Measurements from ENCODE around the gene OMP. TPM values are rescaled to one million over a fixed set of nuclear protein-coding genes. Genes with fewer than 3 reads are reported as not detected.

Gene OMP
- total RNA-seq, 1 experiment from 2014 or later = not detected

- Mint-ChIP-seq H3K27ac (ENCODE audit: low read depth, unreplicated experiment) (no peak within 1 kb of the TSS), H3K27me3 (ENCODE audit: insufficient read depth, unreplicated experiment) (peaks cover 11% of the 10 kb centered on the region), H3K4me3 (ENCODE audit: unreplicated experiment) (peak within 1 kb of the TSS; percentile 68), H3K9me3 (ENCODE audit: unreplicated experiment) (no peaks in the 10 kb centered on the region), H3K36me3 (ENCODE audit: insufficient read depth, unreplicated experiment) (no peaks in the 10 kb centered on the region), H3K4me1 (ENCODE audit: insufficient read depth, unreplicated experiment) (no peaks in the 10 kb centered on the region)
- ChIA-PET CTCF (interaction anchor here (0.5 to 5.4 kb wide), 36 partner anchors 9 to 1350 kb away, joined by 3 to 52 read pairs (median 5); no protein-coding TSS in a partner anchor), POLR2A (no interaction called here)
- intact Hi-C loops (cut with micrococcal nuclease) = loop anchor here (1.0 to 5.0 kb wide), 3 partner anchors 60 to 489 kb away; no protein-coding TSS in a partner anchor
- no peak for DNase-seq (ENCODE audit: unreplicated experiment)
- BruUV-seq (replicated peaks) = no TSS peak
- TF ChIP-seq CTCF (IDR thresholded peaks at IDR 0.05; ENCODE audit: unreplicated experiment) = no peak
These were observed 25.5 kb downstream of the OMP start, which contains the start of gene MYO7A for GRCh38 chr11:77127920-77128691. Gene MYO7A, plus strand, starts transcription at chr11:77128246. Its CDS starts 2,389 bp downstream, at chr11:77130635.

GRCh38 chr11:77129069-77129841, 26.6 kb downstream of the OMP start:
- Mint-ChIP-seq H3K27ac (ENCODE audit: low read depth, unreplicated experiment) (no peak overlapping the region), H3K9me3 (ENCODE audit: unreplicated experiment) (no peaks in the 10 kb centered on the region), H3K4me1 (ENCODE audit: insufficient read depth, unreplicated experiment) (no peaks in the 10 kb centered on the region), H3K4me3 (ENCODE audit: unreplicated experiment) (no peak overlapping the region), H3K27me3 (ENCODE audit: insufficient read depth, unreplicated experiment) (peaks cover 11% of the 10 kb centered on the region), H3K36me3 (ENCODE audit: insufficient read depth, unreplicated experiment) (no peaks in the 10 kb centered on the region)
- ChIA-PET CTCF (interaction anchor here (3.6 to 5.4 kb wide), 3 partner anchors 12 to 58 kb away, joined by 34 to 52 read pairs (median 34); no protein-coding TSS in a partner anchor), POLR2A (no interaction called here)
- no TSS peak for BruUV-seq (replicated peaks)
- TF ChIP-seq CTCF (IDR thresholded peaks at IDR 0.05; ENCODE audit: unreplicated experiment) = no peak
- intact Hi-C loops (cut with micrococcal nuclease) = loop anchor here (5.0 kb wide), 1 partner anchor 488 kb away; no protein-coding TSS in a partner anchor
- DNase-seq (ENCODE audit: unreplicated experiment) = no peak

GRCh38 chr11:77129842-77130756, 27.5 kb downstream of the OMP start:
- TF ChIP-seq CTCF (IDR thresholded peaks at IDR 0.05; ENCODE audit: unreplicated experiment) = no peak
- no peak overlapping the region for H3K4me3 Mint-ChIP-seq (ENCODE audit: unreplicated experiment)
- H3K27me3 Mint-ChIP-seq (ENCODE audit: insufficient read depth, unreplicated experiment) = peaks cover 11% of the 10 kb centered on the region
- no peak for DNase-seq (ENCODE audit: unreplicated experiment)
- no peak overlapping the region for H3K27ac Mint-ChIP-seq (ENCODE audit: low read depth, unreplicated experiment)
- BruUV-seq (replicated peaks) = no TSS peak
- no peaks in the 10 kb centered on the region for H3K36me3 Mint-ChIP-seq (ENCODE audit: insufficient read depth, unreplicated experiment)
- ChIA-PET CTCF (interaction anchor here (0.9 to 5.4 kb wide), 4 partner anchors 15 to 83 kb away, joined by 3 to 52 read pairs (median 20); no protein-coding TSS in a partner anchor), POLR2A (interaction anchor here (0.5 kb wide), 1 partner anchor 339 kb away, joined by 4 read pairs; no protein-coding TSS in a partner anchor)
- H3K4me1 Mint-ChIP-seq (ENCODE audit: insufficient read depth, unreplicated experiment) = no peaks in the 10 kb centered on the region
- intact Hi-C loops (cut with micrococcal nuclease) = loop anchor here (5.0 kb wide), 1 partner anchor 487 kb away; no protein-coding TSS in a partner anchor
- H3K9me3 Mint-ChIP-seq (ENCODE audit: unreplicated experiment) = no peaks in the 10 kb centered on the region

All from MCF 10A (cell line).